Stimulated activated CD4-positive, alpha-beta T cell treated with anti-CD3 and anti-CD28 coated beads, Interleukin-1b, Interleukin-23, amount 100 ng/mL, for 1 hour (primary cell): ENCODE results near the gene ARHGEF39.

Experiments used
- DNase-seq, 2 donors: peaks; one replicate each; pipeline ENCODE4 v3.0.0-alpha.2; 2020; ENCODE audit warnings: low read depth in 2 of 2

ARHGEF39 gene

GRCh38 chr9:35675204-35675603 is 10.2 kb upstream of the ARHGEF39 start:
- DNase-seq, result no peak

- DNase-seq, result no peak
Observed at GRCh38 chr9:35674025-35674361, 9.0 kb upstream of the ARHGEF39 start.

GRCh38 chr9:35673132-35674024 is 8.4 kb upstream of the ARHGEF39 start, which contains the start of gene CA9:
Gene CA9 (plus strand): TSS chr9:35673928. CDS start chr9:35673960, 32 bp downstream.
- no peak for DNase-seq

- no peak for DNase-seq
Observed at GRCh38 chr9:35669331-35670145, 4.5 kb upstream of the ARHGEF39 start.

GRCh38 chr9:35667939-35668338 is 2.9 kb upstream of the ARHGEF39 start:
- DNase-seq, result no peak

- DNase-seq, result no peak
Observed at GRCh38 chr9:35666549-35666948, 1.6 kb upstream of the ARHGEF39 start.

GRCh38 chr9:35666045-35666444 is 1.1 kb upstream of the ARHGEF39 start:
- no peak for DNase-seq

- DNase-seq, result no peak
Observed at GRCh38 chr9:35665471-35665818, 450 bp upstream of the ARHGEF39 start.

GRCh38 chr9:35662437-35662836 is 2.6 kb downstream of the ARHGEF39 start:
- DNase-seq, result no peak

- DNase-seq, result no peak
Observed at GRCh38 chr9:35661756-35662350, 3.1 kb downstream of the ARHGEF39 start.

- DNase-seq, result no peak
Observed at GRCh38 chr9:35660966-35661415, 4.0 kb downstream of the ARHGEF39 start.

GRCh38 chr9:35659340-35659739 is 5.7 kb downstream of the ARHGEF39 start:
- no peak for DNase-seq

- no peak for DNase-seq
Observed at GRCh38 chr9:35658968-35659220, 6.1 kb downstream of the ARHGEF39 start.

GRCh38 chr9:35658137-35658967 is 6.6 kb downstream of the ARHGEF39 start, which contains the start of gene CCDC107:
Gene CCDC107 (plus strand): TSS chr9:35658292. CDS start chr9:35658380, 88 bp downstream.
- peak; percentile 67 to 68 for DNase-seq

GRCh38 chr9:35657546-35658136 is 7.4 kb downstream of the ARHGEF39 start, which contains the start of gene RMRP:
Gene RMRP (minus strand): TSS chr9:35658019.
- DNase-seq, result peak; percentile 67 to 83

GRCh38 chr9:35656831-35657545 is 8.0 kb downstream of the ARHGEF39 start:
- no peak for DNase-seq

GRCh38 chr9:35656348-35656747 is 8.6 kb downstream of the ARHGEF39 start:
- no peak for DNase-seq

GRCh38 chr9:35653611-35654010 is 11.4 kb downstream of the ARHGEF39 start:
- DNase-seq, result no peak

- DNase-seq, result no peak
Observed at GRCh38 chr9:35652829-35653209, 12.2 kb downstream of the ARHGEF39 start.
